HEK293 (cell line): ENCODE measurements around the gene SHISA6.

Source experiments
- CTCF ChIA-PET: fragments of 350-600 bp; formaldehyde crosslinking; extraction: SDS; loops from one replicate; lab custom pipeline; 2021; ENCODE audit warnings: antibody characterized with exemption; lab: Yijun Ruan, JAX
- POLR2A ChIA-PET: fragments of 300-600 bp; formaldehyde crosslinking; extraction: SDS; loops from one replicate; lab custom pipeline; 2020; ENCODE audit warnings: antibody characterized with exemption, inconsistent platforms; lab: Yijun Ruan, JAX
- H3K27ac ChIP-seq: fragments of 200-500 bp; sonication (Bioruptor generic); 2 replicates; pipeline ENCODE4 v1.5.1; 2014; ENCODE audit warnings: low read depth, low read length, control low read depth, inconsistent platforms; ENCODE audit errors: extremely low read depth
- H3K36me3 ChIP-seq, 2 experiments: fragments of 200-500 bp in 1 of 2; sonication (Bioruptor generic) in 1 of 2; 1 replicate in 1 of 2; 2 replicates in 1 of 2; pipeline ENCODE4 v1.5.1; 2014 to 2017; ENCODE audit warnings: inconsistent platforms in 2 of 2, low read length in 2 of 2; ENCODE audit not compliant: control insufficient read depth in 2 of 2, insufficient read depth in 1 of 2
- H3K4me1 ChIP-seq: fragments of 200-500 bp; sonication (Bioruptor generic); 2 replicates; pipeline ENCODE4 v1.5.1; 2014; ENCODE audit warnings: mild to moderate bottlenecking, low read length, inconsistent platforms; ENCODE audit not compliant: control insufficient read depth, insufficient read depth
- H3K4me3 ChIP-seq: 2 replicates; pipeline ENCODE4 v1.5.1; 2011; ENCODE audit warnings: low read depth, mild to moderate bottlenecking, control low read depth, low read length, moderate library complexity
- H3K9me3 ChIP-seq: fragments of 200-500 bp; sonication (Bioruptor generic); 2 replicates; pipeline ENCODE4 v1.5.1; 2014; ENCODE audit warnings: low read depth, low read length, inconsistent platforms; ENCODE audit not compliant: control insufficient read depth, insufficient read depth
- ATF2 ChIP-seq: fragments of 450-650 bp; formaldehyde crosslinking; IDR thresholded peaks from 2 replicates; pipeline ENCODE4 v1.5.1; 2016; ENCODE audit warnings: missing biosample characterization, missing genetic modification characterization, low read depth
- GLIS2 ChIP-seq: fragments of 450-650 bp; formaldehyde crosslinking; IDR thresholded peaks from 2 replicates; pipeline ENCODE4 v1.5.1; 2016; ENCODE audit warnings: missing biosample characterization, missing genetic modification characterization
- INSM2 ChIP-seq: fragments of 450-650 bp; formaldehyde crosslinking; IDR thresholded peaks from 2 replicates; pipeline ENCODE4 v1.5.1; 2016; ENCODE audit warnings: missing biosample characterization, missing genetic modification characterization
- PRDM6 ChIP-seq: fragments of 450-650 bp; formaldehyde crosslinking; IDR thresholded peaks from 2 replicates; pipeline ENCODE4 v1.5.1; 2017; ENCODE audit warnings: missing biosample characterization, missing genetic modification characterization
- RBAK ChIP-seq: fragments of 450-650 bp; formaldehyde crosslinking; IDR thresholded peaks from 2 replicates; pipeline ENCODE4 v1.5.1; 2016; ENCODE audit warnings: missing biosample characterization, missing genetic modification characterization
- TCF7L2 ChIP-seq: IDR thresholded peaks from 2 replicates; pipeline ENCODE4 v1.6.1; 2011; ENCODE audit warnings: low read depth, mild to moderate bottlenecking, inconsistent platforms, low read length, moderate library complexity, borderline replicate concordance
- TRIM28 ChIP-seq: IDR thresholded peaks from 2 replicates; pipeline ENCODE4 v1.6.1; 2011; ENCODE audit warnings: low read length, control low read depth, borderline replicate concordance
- ZNF155 ChIP-seq: fragments of 450-650 bp; formaldehyde crosslinking; IDR thresholded peaks from 2 replicates; pipeline ENCODE4 v1.5.1; 2016; ENCODE audit warnings: missing biosample characterization, missing genetic modification characterization
- ZNF239 ChIP-seq: fragments of 450-650 bp; formaldehyde crosslinking; IDR thresholded peaks from 2 replicates; pipeline ENCODE4 v1.5.1; 2016; ENCODE audit warnings: missing biosample characterization, missing genetic modification characterization
- ZNF280D ChIP-seq: fragments of 450-650 bp; formaldehyde crosslinking; IDR thresholded peaks from 2 replicates; pipeline ENCODE4 v1.5.1; 2016; ENCODE audit warnings: missing biosample characterization, missing genetic modification characterization
- ZNF362 ChIP-seq: fragments of 450-650 bp; formaldehyde crosslinking; IDR thresholded peaks from 2 replicates; pipeline ENCODE4 v1.5.1; 2016; ENCODE audit warnings: missing biosample characterization, missing genetic modification characterization
- ZNF548 ChIP-seq: fragments of 450-650 bp; formaldehyde crosslinking; IDR thresholded peaks from 2 replicates; pipeline ENCODE4 v1.5.1; 2016; ENCODE audit warnings: missing biosample characterization, missing genetic modification characterization
- ZNF560 ChIP-seq: fragments of 450-650 bp; formaldehyde crosslinking; IDR thresholded peaks from 2 replicates; pipeline ENCODE4 v1.5.1; 2017; ENCODE audit warnings: missing biosample characterization, missing genetic modification characterization, borderline replicate concordance
- ZNF692 ChIP-seq: fragments of 450-650 bp; formaldehyde crosslinking; IDR thresholded peaks from 2 replicates; pipeline ENCODE4 v1.5.1; 2016; ENCODE audit warnings: missing biosample characterization, missing genetic modification characterization

Gene SHISA6

GRCh38 chr17:11240841-11241610 lies at the start of gene SHISA6:
Gene SHISA6 (plus strand): TSS chr17:11241213.
- TF ChIP-seq ZNF239 (tag by site-specific recombination) (no peak), TCF7L2 (no peak), ZNF692 (tag by site-specific recombination) (no peak), ZNF280D (tag by site-specific recombination) (no peak), ZNF560 (tag by site-specific recombination) (no peak), RBAK (tag by site-specific recombination) (no peak)
- Histone ChIP-seq H3K4me1 (no peaks in the 10 kb centered on the region), H3K4me3 (peak within 1 kb of the TSS; percentile 13), H3K9me3 (no peaks in the 10 kb centered on the region), H3K27ac (no peak within 1 kb of the TSS), H3K36me3 (no peaks in the 10 kb centered on the region)
- ChIA-PET POLR2A (no interaction called here), CTCF (no interaction called here)

- CTCF ChIA-PET, result interaction anchor here (0.8 kb wide), 1 partner anchor 321 kb away, joined by 3 read pairs; no protein-coding TSS in a partner anchor
- Histone ChIP-seq H3K36me3 (no peaks in the 10 kb centered on the region), H3K4me3 (no peak overlapping the region), H3K9me3 (no peaks in the 10 kb centered on the region), H3K4me1 (no peaks in the 10 kb centered on the region), H3K27ac (no peak overlapping the region)
- POLR2A ChIA-PET, result no interaction called here
- TF ChIP-seq PRDM6 (tag by site-specific recombination), result no peak
- no peak for TF ChIP-seq GLIS2
- TF ChIP-seq INSM2 (tag by site-specific recombination), result no peak
- TF ChIP-seq ZNF548 (tag by site-specific recombination), result no peak
- TF ChIP-seq ZNF362 (tag by site-specific recombination), result no peak
- no peak for TF ChIP-seq ZNF692 (tag by site-specific recombination)
- no peak for TF ChIP-seq TRIM28
- TF ChIP-seq ZNF155 (tag by site-specific recombination), result no peak
- no peak for TF ChIP-seq ATF2 (tag by site-specific recombination)
Observed at GRCh38 chr17:11195801-11196200, 45.2 kb upstream of the SHISA6 start.
